Lung (tissue), 12 donors: Measurements from ENCODE around the gene PRSS27. TPM values are rescaled to one million over a fixed set of nuclear protein-coding genes. Genes with fewer than 3 reads are reported as not detected.

Experiments used
- ATAC-seq: fragments of 200-7000 bp; cut with Tn5 transposase; one replicate; pipeline ENCODE4 v1.9.1; 2020; ENCODE audit warnings: moderate number of reproducible peaks; ENCODE audit not compliant: insufficient read depth, low FRiP score
- DNase-seq, 3 donors: peaks; one replicate each; pipeline ENCODE4 v3.0.0-alpha.2; 2013 to 2017
- H3K27ac ChIP-seq, 2 donors: one replicate each; pipeline ENCODE4 v1.5.1; 2013; ENCODE audit warnings: mild to moderate bottlenecking in 2 of 2, moderate library complexity in 2 of 2, control low read depth in 1 of 2, inconsistent platforms in 1 of 2, low read depth in 1 of 2, low read length in 1 of 2
- H3K27me3 ChIP-seq, 3 donors: one replicate each; pipeline ENCODE4 v1.5.1; 2013; ENCODE audit warnings: low read length in 2 of 3; ENCODE audit not compliant: control insufficient read depth in 3 of 3, insufficient read depth in 3 of 3
- H3K36me3 ChIP-seq, 4 donors: one replicate each; pipeline ENCODE4 v1.5.1; 2013; ENCODE audit warnings: low read length in 4 of 4, mild to moderate bottlenecking in 1 of 4, moderate library complexity in 1 of 4; ENCODE audit not compliant: control insufficient read depth in 4 of 4, insufficient read depth in 4 of 4
- H3K4me1 ChIP-seq, 5 donors: one replicate each; pipeline ENCODE4 v1.5.1; 2013; ENCODE audit warnings: low read length in 5 of 5, mild to moderate bottlenecking in 2 of 5, moderate library complexity in 1 of 5; ENCODE audit not compliant: control insufficient read depth in 5 of 5, insufficient read depth in 5 of 5
- H3K4me3 ChIP-seq: one replicate; pipeline ENCODE4 v1.5.1; 2013; ENCODE audit warnings: mild to moderate bottlenecking, control low read depth, moderate library complexity
- H3K9ac ChIP-seq, 2 donors: one replicate each; pipeline ENCODE4 v1.5.1; 2013; ENCODE audit warnings: low read length in 2 of 2, control low read depth in 1 of 2; ENCODE audit not compliant: insufficient read depth in 1 of 2
- H3K9me3 ChIP-seq, 4 donors: one replicate each; pipeline ENCODE4 v1.5.1; 2013; ENCODE audit warnings: low read length in 3 of 4, mild to moderate bottlenecking in 1 of 4, moderate library complexity in 1 of 4; ENCODE audit not compliant: control insufficient read depth in 4 of 4, insufficient read depth in 3 of 4
- CTCF ChIP-seq: IDR thresholded peaks from 2 replicates; pipeline ENCODE4 v1.5.1; 2012; ENCODE audit warnings: mild to moderate bottlenecking; ENCODE audit errors: control extremely low read depth, extremely low read depth
- WGBS, 2 donors: extraction: QIAGEN DNeasy Blood & Tissue Kit; methylation state at CpG; one replicate each; pipeline ENCODE4 v1.1.7; 2013; 5-methylcytosine and 5-hydroxymethylcytosine counted together
- polyA plus RNA-seq, 2 donors: library from polyadenylated mRNA; stranded (reverse); fragments of 200-250 nt; gene quantifications; one replicate each; pipeline ENCODE4 v1.2.1, GENCODE V29; 2013
- total RNA-seq, 2 donors: library from RNA; depleted of rRNA in 1 of 2; stranded (reverse); fragments of >200 nt in 1 of 2; gene quantifications; one replicate each; pipeline ENCODE4 v1.2.1, GENCODE V29; 2014 to 2021
- donor health status: control.
- donor health status: control.
- donor health status: Bipolar disorder and iron deficiency.
- donor health status: healthy.
- donor health status: DM: yes; HTN: yes; CAD: no.

PRSS27 gene
- total and polyA plus RNA-seq, 4 donors: 1.1 to 2.5 (median 2.1) TPM

GRCh38 chr16:2738615-2739014 is 18.6 kb upstream of the PRSS27 start:
- Histone ChIP-seq H3K4me1 (no peaks in the 10 kb centered on the region), H3K9me3 (no peaks in the 10 kb centered on the region), H3K27ac (no peak overlapping the region), H3K36me3 (no peaks in the 10 kb centered on the region), H3K27me3 (no peaks in the 10 kb centered on the region), H3K9ac (no peak overlapping the region), H3K4me3 (no peak overlapping the region)
- DNase-seq (no peak), ATAC-seq (no peak)
- WGBS, 2 donors: 71 to 74% methylated on average over 5 of the region's 5 CpGs
- no peak for TF ChIP-seq CTCF

GRCh38 chr16:2737895-2738418 is 17.9 kb upstream of the PRSS27 start:
- 76 to 77% methylated on average over 7 of the region's 7 CpGs for WGBS, 2 donors
- no peak for ATAC-seq
- Histone ChIP-seq H3K27me3 (no peaks in the 10 kb centered on the region), H3K36me3 (no peaks in the 10 kb centered on the region), H3K4me1 (no peaks in the 10 kb centered on the region), H3K9ac (no peak overlapping the region), H3K4me3 (no peak overlapping the region), H3K27ac (no peak overlapping the region), H3K9me3 (no peaks in the 10 kb centered on the region)
- DNase-seq: no peak
- TF ChIP-seq CTCF: no peak

- Histone ChIP-seq H3K36me3 (no peaks in the 10 kb centered on the region), H3K9me3 (no peaks in the 10 kb centered on the region), H3K27ac (no peak overlapping the region), H3K9ac (no peak overlapping the region), H3K4me3 (no peak overlapping the region), H3K27me3 (no peaks in the 10 kb centered on the region), H3K4me1 (no peaks in the 10 kb centered on the region)
- DNase-seq (no peak), ATAC-seq (no peak)
- WGBS, 2 donors: 86 to 88% methylated on average over 5 of the region's 5 CpGs
- no peak for TF ChIP-seq CTCF
These were observed 17.2 kb upstream of the PRSS27 start for GRCh38 chr16:2737238-2737605.
